ENCODE results near the gene CFAP57.

Gene CFAP57

DNA sequence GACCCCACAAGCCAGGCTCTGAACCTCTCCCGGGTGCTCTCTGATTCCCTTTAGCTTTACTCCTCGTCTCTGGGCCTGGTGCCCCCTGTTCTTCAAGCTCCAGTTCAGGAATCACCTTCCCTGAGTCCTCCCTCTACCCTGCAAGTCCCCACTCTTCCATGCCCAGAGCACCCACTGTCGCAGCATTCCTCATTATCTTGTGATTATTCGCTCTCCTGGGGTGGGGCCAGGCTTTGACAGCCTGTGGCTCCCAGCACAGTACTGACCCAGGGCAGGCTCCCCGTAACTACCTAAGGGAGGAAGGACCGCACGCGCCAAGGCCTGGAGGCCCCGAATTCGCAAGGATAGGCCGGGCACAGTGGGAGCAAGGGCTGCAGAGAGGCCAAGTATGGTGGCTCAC lies 114.0 kb downstream of the CFAP57 start:
- no peak for DNase-seq (ENCODE audit: low read depth)
- TF ChIP-seq, protein P1, sequence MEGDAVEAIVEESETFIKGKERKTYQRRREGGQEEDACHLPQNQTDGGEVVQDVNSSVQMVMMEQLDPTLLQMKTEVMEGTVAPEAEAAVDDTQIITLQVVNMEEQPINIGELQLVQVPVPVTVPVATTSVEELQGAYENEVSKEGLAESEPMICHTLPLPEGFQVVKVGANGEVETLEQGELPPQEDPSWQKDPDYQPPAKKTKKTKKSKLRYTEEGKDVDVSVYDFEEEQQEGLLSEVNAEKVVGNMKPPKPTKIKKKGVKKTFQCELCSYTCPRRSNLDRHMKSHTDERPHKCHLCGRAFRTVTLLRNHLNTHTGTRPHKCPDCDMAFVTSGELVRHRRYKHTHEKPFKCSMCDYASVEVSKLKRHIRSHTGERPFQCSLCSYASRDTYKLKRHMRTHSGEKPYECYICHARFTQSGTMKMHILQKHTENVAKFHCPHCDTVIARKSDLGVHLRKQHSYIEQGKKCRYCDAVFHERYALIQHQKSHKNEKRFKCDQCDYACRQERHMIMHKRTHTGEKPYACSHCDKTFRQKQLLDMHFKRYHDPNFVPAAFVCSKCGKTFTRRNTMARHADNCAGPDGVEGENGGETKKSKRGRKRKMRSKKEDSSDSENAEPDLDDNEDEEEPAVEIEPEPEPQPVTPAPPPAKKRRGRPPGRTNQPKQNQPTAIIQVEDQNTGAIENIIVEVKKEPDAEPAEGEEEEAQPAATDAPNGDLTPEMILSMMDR (IDR thresholded peaks at IDR 0.05; ENCODE audit: low read depth, low read length, missing control alignments): no peak
- H3K4me3 ChIP-seq (ENCODE audit: low read depth, low read length): no peak overlapping the region

GRCh38 chr1:43286533-43286932 lies 114.4 kb downstream of the CFAP57 start:
- TF ChIP-seq, protein P1 (IDR thresholded peaks at IDR 0.05; ENCODE audit: low read depth, low read length, missing control alignments): no peak
- no peak for DNase-seq (ENCODE audit: low read depth)
- no peak overlapping the region for H3K4me3 ChIP-seq (ENCODE audit: low read depth, low read length)

- H3K4me3 ChIP-seq (ENCODE audit: low read depth, low read length): no peak overlapping the region
- DNase-seq (ENCODE audit: low read depth): no peak
- TF ChIP-seq, protein P1 (IDR thresholded peaks at IDR 0.05; ENCODE audit: low read depth, low read length, missing control alignments): no peak
Observed at GRCh38 chr1:43288058-43288784, 116.1 kb downstream of the CFAP57 start.

DNA sequence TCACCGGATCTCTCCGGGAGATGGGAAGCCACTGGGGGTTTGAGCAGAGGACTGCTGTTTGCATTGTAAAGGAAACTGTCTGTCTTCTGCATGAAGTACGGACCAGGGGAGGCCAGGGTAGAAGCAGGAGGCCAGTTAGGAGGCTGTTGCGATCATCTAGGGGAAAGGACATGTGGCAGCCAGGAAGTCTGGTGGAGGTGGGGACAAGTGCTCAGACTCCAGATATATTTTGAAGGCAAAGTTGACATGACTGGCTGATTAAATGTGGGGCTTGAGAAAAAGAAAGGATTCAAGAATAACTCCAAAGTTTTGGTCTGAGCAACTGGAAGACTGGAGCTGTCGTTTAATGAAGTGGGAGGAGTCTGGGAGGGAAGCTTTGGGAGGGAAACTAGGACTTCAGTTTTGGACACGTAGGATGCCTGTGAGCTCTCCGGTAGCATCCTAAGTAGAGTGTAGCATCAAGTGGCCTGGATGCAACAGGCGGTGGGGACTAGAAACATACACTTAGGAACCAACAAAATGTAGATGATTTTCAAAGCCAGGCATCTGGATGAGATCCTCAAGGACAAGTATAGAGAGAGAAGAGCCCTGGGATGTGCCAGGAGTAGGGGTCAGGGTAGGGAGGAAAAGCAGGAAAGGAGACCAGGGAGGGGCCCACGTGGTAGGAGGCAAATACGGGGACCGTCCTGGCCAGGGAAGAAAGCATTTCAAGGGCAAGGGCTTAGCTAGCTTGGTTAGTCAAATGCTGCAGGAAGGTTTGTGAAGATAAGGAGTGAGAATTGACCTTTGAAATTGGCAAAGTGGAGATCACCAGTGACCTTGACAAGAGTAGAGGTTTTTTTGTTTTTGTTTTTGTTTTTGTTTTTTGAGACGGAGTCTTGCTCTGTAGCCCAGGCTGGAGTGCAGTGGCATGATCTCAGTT lies 116.9 kb downstream of the CFAP57 start:
- H3K4me3 ChIP-seq (ENCODE audit: low read depth, low read length): no peak overlapping the region
- DNase-seq (ENCODE audit: low read depth): no peak
- TF ChIP-seq, protein P1 (IDR thresholded peaks at IDR 0.05; ENCODE audit: low read depth, low read length, missing control alignments): no peak

GRCh38 chr1:43292216-43292615 lies 120.1 kb downstream of the CFAP57 start:
- H3K4me3 ChIP-seq (ENCODE audit: low read depth, low read length): no peak overlapping the region
- DNase-seq (ENCODE audit: low read depth): no peak
- TF ChIP-seq, protein P1 (IDR thresholded peaks at IDR 0.05; ENCODE audit: low read depth, low read length, missing control alignments): no peak

- DNase-seq (ENCODE audit: low read depth): no peak
- H3K4me3 ChIP-seq (ENCODE audit: low read depth, low read length): no peak overlapping the region
- TF ChIP-seq, protein P1 (IDR thresholded peaks at IDR 0.05; ENCODE audit: low read depth, low read length, missing control alignments): no peak
Observed at GRCh38 chr1:43292679-43293078, 120.5 kb downstream of the CFAP57 start.
